Thoracic aorta endothelial cell (primary cell): ENCODE results near the gene CADM1. TPM values are rescaled to one million over a fixed set of nuclear protein-coding genes. Genes with fewer than 3 reads are reported as not detected.

Experiments
- small RNA-seq: library from RNA; depleted of rRNA; stranded (forward); fragments of <200 nt; gene quantifications from one replicate; pipeline ENCODE3, GENCODE V24; 2012
- total RNA-seq: library from RNA; depleted of rRNA; stranded (reverse); fragments of >200 nt; gene quantifications from 2 replicates; pipeline ENCODE4 v1.2.3, GENCODE V29; 2012

CADM1 gene
- total RNA-seq: 3.1 and 9.7 TPM in 2 replicates

DNA sequence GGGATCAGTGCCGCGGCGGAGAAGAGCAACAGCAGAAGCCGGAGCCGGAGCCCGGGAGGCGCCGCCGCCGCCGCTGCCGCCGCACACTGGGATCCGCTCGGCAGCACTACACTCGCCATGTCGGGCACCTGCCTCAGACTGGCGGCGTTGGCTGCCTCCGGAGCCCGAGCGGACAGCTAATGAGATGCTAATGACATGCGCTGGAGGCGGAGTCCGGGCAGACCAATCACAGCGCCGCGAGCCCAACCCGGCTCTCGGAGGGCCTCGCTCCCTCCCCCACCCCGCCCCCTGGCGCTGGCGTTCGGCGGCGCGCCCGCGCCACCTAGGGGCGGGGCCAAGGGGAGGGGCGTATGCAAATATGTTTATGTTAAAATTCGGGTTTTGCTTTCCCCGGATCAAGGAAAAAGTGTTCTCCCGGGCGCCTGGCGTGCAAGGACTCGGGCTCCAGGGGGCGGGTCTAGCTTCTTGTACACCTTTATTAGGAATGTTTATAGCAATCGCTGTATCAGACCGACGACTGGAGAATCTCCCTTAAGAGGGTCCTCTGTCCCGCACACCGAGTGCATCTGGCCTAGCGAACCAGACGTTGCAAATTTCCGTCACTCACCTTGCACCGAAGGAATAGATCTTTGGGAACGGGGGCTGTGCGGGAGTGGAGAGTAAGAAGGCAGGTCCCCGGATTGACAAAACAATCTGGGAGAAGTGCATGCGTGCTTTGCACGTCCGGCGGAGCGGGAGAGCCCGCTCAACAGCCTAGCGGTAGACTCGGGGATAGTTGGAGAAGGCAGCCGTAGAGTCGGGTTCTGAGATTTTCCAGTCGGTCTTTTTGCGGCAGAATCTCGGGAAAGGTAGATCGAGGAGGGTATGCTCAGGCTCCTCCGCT is at the start of gene CADM1:
TSS of gene CADM1 (minus strand) at position 140 of the 883 bp plus-strand sequence.

Small RNAs within 50 kb of the gene (small RNA-seq; reads per million reads assigned to genes)
- gene RF01293: not detected
